H1 (cell line): Measurements from ENCODE around the gene ZNF398.

Experiments used
- JUND ChIP-seq: IDR thresholded peaks from 2 replicates; pipeline ENCODE4 v1.6.1; 2011; ENCODE audit warnings: mild to moderate bottlenecking, improper control_type of control experiment, low read length
- TF ChIP-seq, protein P1 (sequence below), 3 experiments: IDR thresholded peaks; 1 replicate in 2 of 3; 2 replicates in 1 of 3; pipeline versions ENCODE4 v1.5.1 to v1.6.1; 2011; ENCODE audit warnings: low read length in 3 of 3, mild to moderate bottlenecking in 3 of 3, inconsistent platforms in 2 of 3, low read depth in 1 of 3, moderate library complexity in 1 of 3; ENCODE audit not compliant: insufficient read depth in 1 of 3; ENCODE audit errors: control extremely low read depth in 1 of 3

DNA sequence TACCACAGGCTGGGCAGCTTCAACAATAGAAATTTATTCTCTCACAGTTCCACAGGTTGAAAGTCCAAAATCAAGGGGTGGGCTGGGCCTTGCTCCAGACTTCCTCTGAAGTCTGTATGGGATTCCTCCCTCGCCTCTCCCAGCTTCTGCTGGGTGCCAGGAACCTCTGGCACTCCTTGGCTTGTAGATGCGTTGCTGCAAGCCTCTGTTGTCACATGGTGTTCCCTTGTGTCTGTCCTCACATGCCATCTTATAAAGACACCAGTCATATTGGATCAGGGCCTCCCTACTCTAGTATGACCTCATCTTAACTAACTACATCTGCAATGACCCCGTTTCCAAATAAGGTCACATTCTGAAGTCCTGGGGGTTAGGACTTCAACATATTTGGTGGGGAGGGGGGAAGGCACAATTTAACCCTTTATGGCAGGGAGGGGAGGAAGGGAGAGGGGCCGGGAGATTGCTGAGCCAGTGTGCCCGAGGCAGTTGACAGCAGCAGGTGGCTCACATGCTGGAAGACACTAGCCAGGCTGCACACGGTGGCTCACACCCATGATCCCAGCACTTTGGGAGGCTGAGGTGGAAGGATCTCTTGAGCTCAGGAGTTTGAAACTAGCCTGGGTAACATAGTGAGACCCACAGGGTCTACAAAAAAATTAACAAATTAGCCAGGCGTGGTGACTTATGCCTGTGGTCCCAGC lies 66.9 kb downstream of the ZNF398 start:
- TF ChIP-seq, protein P1, sequence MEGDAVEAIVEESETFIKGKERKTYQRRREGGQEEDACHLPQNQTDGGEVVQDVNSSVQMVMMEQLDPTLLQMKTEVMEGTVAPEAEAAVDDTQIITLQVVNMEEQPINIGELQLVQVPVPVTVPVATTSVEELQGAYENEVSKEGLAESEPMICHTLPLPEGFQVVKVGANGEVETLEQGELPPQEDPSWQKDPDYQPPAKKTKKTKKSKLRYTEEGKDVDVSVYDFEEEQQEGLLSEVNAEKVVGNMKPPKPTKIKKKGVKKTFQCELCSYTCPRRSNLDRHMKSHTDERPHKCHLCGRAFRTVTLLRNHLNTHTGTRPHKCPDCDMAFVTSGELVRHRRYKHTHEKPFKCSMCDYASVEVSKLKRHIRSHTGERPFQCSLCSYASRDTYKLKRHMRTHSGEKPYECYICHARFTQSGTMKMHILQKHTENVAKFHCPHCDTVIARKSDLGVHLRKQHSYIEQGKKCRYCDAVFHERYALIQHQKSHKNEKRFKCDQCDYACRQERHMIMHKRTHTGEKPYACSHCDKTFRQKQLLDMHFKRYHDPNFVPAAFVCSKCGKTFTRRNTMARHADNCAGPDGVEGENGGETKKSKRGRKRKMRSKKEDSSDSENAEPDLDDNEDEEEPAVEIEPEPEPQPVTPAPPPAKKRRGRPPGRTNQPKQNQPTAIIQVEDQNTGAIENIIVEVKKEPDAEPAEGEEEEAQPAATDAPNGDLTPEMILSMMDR (IDR thresholded peaks at IDR 0.05; ENCODE audit: control extremely low read depth in 1 of 3, insufficient read depth in 1 of 3, low read depth in 1 of 3, low read length in 3 of 3) = no peak
- TF ChIP-seq JUND = no peak
